ENCODE results near the gene FAM131A. TPM values are rescaled to one million over a fixed set of nuclear protein-coding genes. Genes with fewer than 3 reads are reported as not detected.
A peak's percentile ranks its signal among the peaks of the same experiment; 100 is the strongest.

Gene FAM131A
- total RNA-seq, 1 donor from 2014 or later = 17.4 TPM

- peak; percentile 66 to 75 for DNase-seq (ENCODE audit: low spot score in 2 of 2, unreplicated experiment in 2 of 2)
- TF ChIP-seq CTCF (IDR thresholded peaks at IDR 0.05; ENCODE audit: unreplicated experiment) = no peak
- peak overlapping the region; percentile 80 for H3K4me3 Mint-ChIP-seq
- peaks cover 30% of the 10 kb centered on the region for H3K4me1 Mint-ChIP-seq
- H3K27me3 Mint-ChIP-seq (ENCODE audit: low read depth) = no peaks in the 10 kb centered on the region
- H3K36me3 Mint-ChIP-seq = peaks cover 3% of the 10 kb centered on the region
- H3K27ac Mint-ChIP-seq = peak overlapping the region; percentile 93
- no peaks in the 10 kb centered on the region for H3K9me3 Mint-ChIP-seq
These were observed 22.5 kb upstream of the FAM131A start for GRCh38 chr3:184314700-184315542.

GRCh38 chr3:184315543-184315867 is 21.9 kb upstream of the FAM131A start:
- DNase-seq (ENCODE audit: low spot score in 2 of 2, unreplicated experiment in 2 of 2) = no peak
- TF ChIP-seq CTCF (IDR thresholded peaks at IDR 0.05; ENCODE audit: unreplicated experiment) = no peak
- no peaks in the 10 kb centered on the region for H3K9me3 Mint-ChIP-seq
- H3K4me3 Mint-ChIP-seq = peak overlapping the region; percentile 80
- H3K27me3 Mint-ChIP-seq (ENCODE audit: low read depth) = no peaks in the 10 kb centered on the region
- peaks cover 30% of the 10 kb centered on the region for H3K4me1 Mint-ChIP-seq
- H3K27ac Mint-ChIP-seq = peak overlapping the region; percentile 93
- peaks cover 3% of the 10 kb centered on the region for H3K36me3 Mint-ChIP-seq

GRCh38 chr3:184315871-184316661 is 21.3 kb upstream of the FAM131A start:
- Mint-ChIP-seq H3K27ac (peak overlapping the region; percentile 93), H3K9me3 (no peaks in the 10 kb centered on the region), H3K4me1 (peaks cover 30% of the 10 kb centered on the region), H3K27me3 (ENCODE audit: low read depth) (no peaks in the 10 kb centered on the region), H3K4me3 (peak overlapping the region; percentile 80), H3K36me3 (peaks cover 7% of the 10 kb centered on the region)
- no peak for DNase-seq (ENCODE audit: low spot score in 2 of 2, unreplicated experiment in 2 of 2)
- TF ChIP-seq CTCF (IDR thresholded peaks at IDR 0.05; ENCODE audit: unreplicated experiment) = no peak

GRCh38 chr3:184316792-184317191 is 20.6 kb upstream of the FAM131A start:
- H3K4me1 Mint-ChIP-seq = peaks cover 30% of the 10 kb centered on the region
- peak overlapping the region; percentile 93 for H3K27ac Mint-ChIP-seq

GRCh38 chr3:184317201-184317600 is 20.2 kb upstream of the FAM131A start:
- TF ChIP-seq CTCF (IDR thresholded peaks at IDR 0.05; ENCODE audit: unreplicated experiment) = no peak
- Mint-ChIP-seq H3K36me3 (peaks cover 14% of the 10 kb centered on the region), H3K4me3 (peak overlapping the region; percentile 80), H3K27me3 (ENCODE audit: low read depth) (no peaks in the 10 kb centered on the region), H3K4me1 (peaks cover 30% of the 10 kb centered on the region), H3K27ac (no peak overlapping the region), H3K9me3 (no peaks in the 10 kb centered on the region)
- DNase-seq (ENCODE audit: low spot score in 2 of 2, unreplicated experiment in 2 of 2) = no peak

More at GRCh38 chr3:184316792-184317191, 20.6 kb upstream of the FAM131A start:
- Mint-ChIP-seq H3K27me3 (ENCODE audit: low read depth) (no peaks in the 10 kb centered on the region), H3K36me3 (peaks cover 14% of the 10 kb centered on the region), H3K9me3 (no peaks in the 10 kb centered on the region), H3K4me3 (peak overlapping the region; percentile 80)
- TF ChIP-seq CTCF (IDR thresholded peaks at IDR 0.05; ENCODE audit: unreplicated experiment) = no peak
- no peak for DNase-seq (ENCODE audit: low spot score in 2 of 2, unreplicated experiment in 2 of 2)

Measured in mesothelial cell of epicardium (in vitro differentiated cells).